Activated gamma-delta T cell treated with anti-CD3 and anti-CD28 coated beads, Interleukin-2, amount 50 U/mL, for 16 hours (primary cell): Measurements from ENCODE around the gene ANXA6.
"Not testable (repeated sequence)": the region's sequence is repeated elsewhere in the genome, so short reads cannot be mapped to it uniquely, and the experiment has no call there.

Experiments
- DNase-seq: peaks from one replicate; pipeline ENCODE4 v3.0.0-alpha.2; 2020; ENCODE audit warnings: low read depth

The ANXA6 gene

DNA sequence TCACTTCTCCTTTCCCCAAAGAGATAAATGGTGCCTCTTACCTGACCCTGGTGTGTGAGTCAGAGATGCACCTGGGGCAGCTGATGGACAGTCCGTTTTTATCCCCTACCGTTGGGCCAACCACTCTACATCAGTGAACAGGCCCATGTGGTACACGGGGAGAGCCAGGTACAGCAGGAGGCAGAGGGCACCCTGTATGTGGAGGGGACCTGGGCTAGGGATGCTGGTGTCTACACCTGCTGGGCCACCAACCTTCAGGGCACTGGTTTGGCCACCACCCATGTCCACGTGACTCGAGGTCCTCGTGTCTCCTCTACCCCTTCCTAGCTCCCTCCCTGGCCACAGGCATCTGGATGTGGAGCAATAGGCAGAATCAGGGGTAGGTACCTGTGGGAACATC is 22.7 kb upstream of the ANXA6 start:
- DNase-seq: no peak

DNA sequence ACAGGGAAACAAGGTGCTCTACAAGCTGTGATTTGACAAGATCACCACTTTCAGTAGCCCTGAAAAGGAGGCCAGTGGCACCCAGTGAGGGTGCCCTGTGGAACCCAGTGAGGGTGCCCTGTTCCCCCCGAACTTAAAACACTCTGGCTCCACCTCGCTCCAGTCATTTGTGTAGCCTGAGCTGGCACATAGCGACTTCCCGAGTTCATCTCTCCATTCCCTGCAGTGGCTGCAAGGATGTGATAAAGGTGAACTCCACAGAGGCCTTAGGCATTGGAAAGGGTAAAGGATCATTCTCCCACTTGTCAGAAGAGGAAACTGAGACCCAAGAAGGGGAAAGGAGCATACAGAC is 21.9 kb upstream of the ANXA6 start:
- no peak for DNase-seq

DNA sequence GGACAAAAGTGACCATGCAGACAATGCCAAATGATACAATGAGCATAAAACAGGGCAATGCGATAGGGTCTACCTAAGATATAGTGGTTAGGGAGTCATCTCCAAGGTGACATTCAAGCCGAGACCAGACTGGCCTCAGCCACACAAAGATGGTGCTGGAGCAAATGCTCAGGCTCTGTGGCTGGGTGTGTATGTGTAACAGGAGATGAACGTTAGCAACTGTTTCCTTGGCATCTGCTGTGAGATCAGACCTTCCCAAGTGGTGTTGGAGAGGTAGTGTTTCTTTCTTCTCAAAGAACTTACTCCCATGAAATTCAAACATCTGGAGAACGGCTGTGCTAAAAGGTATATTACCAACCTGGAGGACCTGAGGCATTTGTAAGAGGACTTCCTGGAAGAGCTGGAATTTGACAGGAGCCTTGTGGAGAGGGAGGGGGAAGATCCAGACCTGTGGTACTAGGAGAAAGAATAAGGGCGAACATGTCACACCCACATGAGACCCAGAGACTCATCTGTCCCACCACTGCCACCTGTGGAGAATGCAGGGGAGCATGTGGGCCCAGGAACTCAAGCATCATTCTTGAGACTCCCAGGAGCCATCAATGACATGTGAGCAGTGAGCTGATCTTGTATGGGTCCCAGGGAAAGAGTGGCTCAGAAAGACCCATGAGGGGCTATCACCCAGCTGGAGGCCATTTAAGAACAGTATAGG is 21.4 kb upstream of the ANXA6 start:
- no peak for DNase-seq

DNA sequence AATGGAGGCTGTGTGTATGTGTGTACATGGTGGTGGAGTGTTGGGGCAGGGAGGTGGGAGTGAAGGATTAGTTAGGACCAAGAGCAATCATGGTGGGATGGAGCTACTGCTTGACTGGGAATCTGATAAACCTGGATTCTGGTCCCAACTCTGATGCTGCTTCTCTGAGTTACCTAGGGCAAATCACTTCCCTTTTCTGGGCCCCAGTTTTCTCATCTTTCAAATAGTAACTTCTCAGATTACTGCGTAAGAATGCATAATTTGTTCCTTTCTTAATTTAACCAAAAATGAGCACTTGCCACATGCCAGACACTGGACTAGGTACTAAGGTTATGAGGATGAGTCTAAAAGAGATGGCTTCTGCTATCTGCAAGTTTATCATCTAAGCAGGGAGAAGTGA is 20.8 kb upstream of the ANXA6 start:
- no peak for DNase-seq

DNA sequence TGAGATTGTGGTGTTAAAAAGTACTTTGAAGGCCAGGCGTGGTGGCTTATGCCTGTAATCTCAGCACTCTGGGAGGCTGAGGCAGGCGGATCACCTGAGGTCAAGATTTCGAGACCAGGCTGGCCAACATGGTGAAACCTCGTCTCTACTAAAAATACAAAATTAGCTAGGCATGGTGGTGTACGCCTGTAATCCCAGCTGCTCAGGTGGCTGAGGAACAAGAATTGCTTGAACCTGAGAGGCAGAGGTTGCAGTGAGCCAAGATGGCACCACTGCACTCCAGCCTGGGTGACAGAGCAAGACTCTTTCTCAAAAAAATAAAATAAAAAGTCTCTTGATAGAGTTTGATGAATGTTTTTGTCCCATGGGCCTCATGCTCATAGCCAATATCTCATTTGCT is 18.7 kb upstream of the ANXA6 start:
- not testable (repeated sequence) for DNase-seq

DNA sequence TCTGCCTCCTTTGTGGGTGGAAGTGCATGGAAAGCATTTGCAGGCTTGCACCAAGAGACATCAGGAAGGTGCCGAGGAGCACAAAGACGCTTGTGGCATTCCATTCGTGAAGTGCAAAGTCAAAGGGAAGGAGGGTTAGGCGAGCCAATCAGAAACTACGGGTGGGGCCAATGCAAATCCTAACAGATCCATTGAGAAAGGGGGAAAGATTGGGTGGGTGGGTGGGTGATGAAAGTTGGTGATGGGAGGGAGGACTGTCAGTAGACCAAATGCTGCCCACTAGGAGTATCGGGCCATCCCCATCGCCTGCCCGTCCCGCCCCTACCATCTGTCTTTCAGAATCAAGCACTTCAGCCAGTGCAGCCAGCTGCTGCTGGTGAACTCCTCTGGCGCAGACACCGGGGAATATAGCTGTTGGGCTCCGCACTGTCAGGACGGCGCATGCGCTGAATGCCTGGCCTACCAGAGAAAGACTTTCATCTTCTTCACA is 17.1 kb upstream of the ANXA6 start:
- DNase-seq: no peak

DNA sequence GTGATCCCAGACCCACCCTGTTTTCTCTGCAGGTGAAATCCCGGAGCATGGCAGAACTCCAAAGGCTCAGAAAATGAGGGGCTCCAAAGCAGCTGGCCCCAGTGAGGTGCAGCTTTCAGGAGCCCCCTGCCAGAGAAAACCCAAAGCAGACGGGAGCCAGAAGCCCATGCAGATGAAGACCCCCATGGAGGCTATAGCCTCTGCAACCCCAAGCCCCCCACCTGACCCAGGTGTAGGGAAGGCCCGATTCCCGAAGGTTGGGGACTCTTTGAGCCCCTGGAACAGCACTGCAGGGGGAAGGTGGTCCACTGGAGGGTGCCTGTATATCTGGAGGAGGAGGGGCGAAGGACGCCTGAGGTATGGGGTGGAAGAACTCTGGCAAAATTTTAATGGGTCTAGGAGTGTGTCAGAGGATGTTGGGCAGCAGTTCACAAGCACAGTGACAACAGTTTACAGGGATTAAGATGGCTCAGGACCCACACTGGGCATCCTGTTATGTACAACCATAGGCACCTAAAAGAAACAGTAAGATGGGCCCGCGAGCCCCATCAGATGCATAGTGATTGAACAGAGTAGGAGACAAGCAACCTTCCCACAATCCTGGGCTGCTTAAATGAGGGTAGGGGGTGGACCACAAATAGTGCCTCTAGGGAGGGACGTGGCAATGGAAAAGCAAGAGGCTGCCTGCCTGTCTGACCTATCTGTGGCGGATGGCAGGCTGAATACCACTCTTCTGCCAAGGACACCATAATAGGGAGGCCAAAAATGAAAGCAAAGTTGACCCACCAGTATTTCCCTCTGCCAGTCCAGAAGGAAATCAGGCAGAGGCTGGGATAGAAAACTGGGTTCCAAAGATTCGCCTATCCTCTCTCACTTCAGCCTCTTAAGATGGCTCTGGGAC is 16.4 kb upstream of the ANXA6 start:
- no peak for DNase-seq

DNA sequence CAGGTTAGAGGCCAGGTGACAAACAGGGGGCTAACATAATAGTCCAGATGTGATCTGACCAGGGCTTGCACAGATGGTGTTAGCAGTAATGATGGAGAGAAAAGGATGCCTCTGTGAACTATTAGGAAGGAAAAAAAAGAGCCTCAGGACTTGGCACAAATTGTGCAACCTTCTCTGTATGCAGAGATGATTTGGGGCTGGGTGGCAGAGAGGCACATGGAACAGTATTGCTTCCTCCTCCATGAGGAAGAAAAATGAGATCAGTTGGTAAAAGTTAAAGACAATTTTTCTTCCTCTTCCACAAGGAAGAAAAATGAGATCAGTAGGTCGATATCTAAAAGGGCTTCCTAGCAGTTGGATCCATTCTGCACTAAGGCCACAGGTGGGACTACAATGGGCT is 13.9 kb upstream of the ANXA6 start:
- no peak for DNase-seq

DNA sequence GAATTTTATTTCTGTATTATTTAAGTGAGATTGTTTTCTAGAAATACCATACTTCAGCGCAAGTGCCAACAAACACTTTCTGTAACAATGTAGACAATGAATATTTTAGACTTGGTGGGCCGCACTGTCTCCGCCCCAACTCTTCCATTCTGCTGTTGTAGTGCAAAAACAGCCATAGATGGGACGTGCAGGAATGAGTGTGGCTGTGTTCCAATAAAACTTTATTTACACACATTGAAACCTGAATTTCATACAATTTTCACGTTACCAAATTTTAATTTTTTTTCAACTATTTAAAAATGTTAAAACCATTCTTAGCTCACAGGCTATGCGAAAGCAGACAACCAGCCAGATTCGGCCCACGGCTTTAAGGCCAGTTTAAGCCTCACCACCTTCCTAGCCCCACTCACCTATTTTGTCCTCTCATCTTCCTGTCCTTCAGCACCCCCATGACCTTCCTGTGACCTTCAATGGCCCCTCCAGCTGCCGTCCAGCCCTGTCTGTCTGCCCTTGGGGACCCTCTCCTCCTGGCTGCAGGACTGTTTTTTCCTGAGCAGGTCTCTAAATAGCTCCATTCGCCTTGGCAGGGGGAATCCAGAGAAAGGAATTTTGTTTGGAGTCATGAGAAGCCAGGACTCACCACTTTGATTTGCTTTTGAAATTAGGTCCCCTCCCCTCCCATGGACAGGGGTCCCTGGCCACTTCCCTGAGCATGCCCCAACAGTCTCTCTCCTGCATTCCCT is 11.2 kb upstream of the ANXA6 start:
- DNase-seq: no peak

DNA sequence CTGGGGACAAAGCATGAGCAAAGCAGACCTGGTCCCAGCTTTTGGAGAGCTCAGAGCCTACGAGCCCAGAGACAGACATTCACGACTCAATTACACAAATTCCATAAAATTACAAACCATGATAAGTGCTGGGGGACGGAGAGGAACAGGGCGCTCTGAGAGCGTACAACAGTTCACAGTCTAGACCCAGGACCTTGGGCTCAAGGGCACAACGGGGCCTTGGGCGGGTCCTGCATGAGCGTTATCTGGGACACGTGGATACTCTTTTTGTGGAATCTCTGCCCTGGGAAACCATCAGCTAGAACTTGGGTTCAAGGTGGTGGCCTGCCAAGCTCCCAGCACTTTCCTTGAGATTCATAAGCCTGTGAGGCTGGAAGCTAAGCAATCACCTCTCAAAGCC is 9.4 kb upstream of the ANXA6 start:
- no peak for DNase-seq

DNA sequence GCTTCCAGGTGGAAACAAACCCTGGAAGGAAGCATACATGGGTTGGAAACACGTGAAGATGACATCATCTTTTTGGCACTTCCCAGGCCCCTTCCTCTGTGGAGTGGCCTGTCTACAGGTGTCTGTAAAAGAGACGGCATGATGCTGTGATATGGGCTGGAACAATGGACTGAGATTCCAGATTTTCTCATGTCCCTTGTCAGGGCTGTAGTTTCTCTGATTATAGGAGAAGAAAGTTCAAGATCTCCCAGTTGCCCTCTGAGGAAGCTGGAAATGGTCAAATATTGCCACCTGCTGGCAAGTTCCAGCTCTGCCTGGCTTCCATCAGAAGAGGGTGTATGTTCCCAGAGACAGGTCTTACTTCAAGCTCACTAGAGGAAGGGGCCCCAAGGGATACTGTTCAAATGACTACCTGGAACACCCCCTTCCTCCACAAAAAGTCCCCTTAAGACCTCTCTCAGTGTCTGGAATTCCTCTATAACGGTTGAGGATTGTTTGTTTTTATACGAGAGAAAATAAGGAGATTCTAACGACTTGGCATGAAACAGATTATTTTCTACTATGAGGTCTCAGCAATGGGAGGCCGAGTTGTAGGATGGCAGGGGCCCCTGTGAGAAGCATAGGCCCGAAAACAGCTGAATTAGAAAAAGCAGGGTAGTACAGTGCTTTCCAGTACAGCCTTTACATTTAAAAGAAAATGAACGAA is 7.3 kb upstream of the ANXA6 start:
- peak; percentile 64 for DNase-seq

DNA sequence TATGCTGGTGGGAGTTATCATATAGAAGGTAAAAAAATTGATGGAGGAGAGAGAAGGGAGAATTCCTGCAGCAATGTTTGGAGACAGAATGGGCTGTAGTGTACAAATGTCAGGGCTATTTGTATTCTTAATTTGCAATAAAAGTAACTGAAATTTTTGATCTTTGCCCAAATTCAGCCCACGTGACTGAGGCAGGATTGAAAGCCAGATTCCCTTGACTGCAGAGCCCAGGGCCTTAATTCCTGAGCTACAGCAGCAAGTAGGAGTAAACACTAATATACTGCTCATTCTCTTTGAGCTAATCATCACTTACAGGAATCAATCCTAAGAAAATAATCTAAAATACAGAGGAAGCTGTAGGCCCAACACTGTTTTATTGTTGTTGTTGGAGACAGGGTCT is 5.2 kb upstream of the ANXA6 start:
- no peak for DNase-seq

DNA sequence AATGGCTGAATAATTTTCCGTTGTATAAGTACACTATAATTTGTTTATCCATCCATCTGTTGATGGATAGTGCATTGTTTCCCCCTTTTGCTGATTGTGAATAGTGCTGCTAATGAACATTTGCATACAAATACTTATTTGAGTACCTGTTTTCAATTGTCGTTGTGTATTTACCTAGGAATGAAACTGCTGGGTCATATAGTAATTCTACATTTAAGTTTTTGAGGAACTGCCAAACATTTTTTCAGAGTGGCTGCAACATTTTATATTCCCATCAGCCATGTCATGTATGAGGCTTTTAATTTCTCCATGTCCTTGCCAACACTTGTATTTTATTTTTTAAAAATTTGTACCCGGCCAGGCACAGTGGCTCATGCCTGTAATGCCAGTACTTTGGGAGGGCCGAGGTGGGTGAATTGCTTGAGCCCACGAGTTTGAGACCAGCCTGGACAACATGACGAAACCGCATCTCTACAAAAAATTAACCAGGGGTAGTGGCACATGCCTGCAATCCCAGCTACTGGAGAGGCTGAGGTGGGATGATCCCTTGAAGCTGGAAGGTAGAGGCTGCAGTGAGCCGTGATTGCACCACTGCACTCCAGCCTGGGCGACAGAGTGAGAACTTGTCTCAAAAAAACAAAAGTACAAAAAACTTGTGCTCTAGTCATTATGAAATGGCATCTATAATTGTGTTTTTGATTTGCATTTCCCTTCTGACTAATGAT is 2.2 kb upstream of the ANXA6 start:
- no peak for DNase-seq

DNA sequence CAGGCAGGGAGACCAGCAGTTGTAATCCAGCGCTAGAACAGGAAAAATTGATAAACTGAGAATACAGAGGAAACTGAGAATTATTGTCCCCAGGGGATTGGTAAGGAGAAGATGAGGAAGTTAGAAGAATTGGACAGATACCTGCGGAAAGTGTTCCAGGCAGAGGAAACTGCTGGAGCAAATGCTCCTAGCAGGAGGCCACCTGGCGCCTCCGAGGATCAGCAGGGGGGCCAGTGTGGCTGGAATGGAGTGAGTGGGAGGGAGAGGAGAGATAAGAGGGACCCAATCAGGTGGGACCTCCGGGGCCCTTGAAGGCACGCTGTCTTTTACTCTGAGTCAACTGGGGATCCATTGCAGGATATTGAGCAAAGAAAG is 695 bp upstream of the ANXA6 start:
- DNase-seq: no peak

DNA sequence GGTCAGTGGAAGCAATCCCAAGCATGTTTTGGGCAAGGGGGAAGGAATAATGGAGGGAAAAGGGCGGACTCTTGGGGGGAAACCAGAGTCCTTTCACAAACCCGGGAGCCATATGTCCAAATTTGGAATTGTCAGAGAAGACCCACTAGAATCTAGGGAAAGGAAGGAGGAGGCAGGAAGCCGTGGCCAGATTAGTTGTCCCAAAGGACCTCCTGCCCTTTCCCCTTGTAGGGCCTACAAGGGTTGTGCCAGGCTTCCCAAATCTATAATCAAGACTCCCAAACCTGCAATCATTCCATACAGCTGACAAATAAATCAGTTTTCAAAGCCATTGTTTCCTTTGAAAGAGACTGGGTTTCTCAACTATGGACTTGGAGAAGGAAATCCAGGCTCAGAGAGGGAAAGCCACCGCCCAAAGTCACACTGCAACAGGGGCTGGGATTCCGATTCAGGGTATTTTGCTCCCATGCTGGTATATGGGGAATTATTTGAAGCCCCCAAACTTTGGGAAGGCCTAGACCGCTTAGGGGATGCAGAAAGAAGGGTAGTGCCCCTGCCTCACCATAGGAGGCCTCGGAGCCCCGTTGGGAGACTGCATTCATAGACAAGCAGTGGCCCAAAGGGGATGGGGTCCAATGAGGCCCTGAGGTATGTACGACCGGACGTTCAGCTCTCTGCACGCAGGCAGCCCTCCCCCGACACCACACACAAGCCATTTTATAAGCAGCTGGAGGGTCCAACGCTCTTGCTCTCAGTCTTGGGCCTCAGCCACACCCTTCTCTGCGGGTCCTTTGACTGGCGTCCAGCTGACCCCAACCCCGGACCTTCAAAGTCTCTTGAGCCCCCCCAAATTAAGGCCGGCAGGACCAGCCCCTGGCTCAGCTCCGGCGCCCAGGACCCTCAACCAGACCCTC is 815 bp downstream of the ANXA6 start:
- no peak for DNase-seq

DNA sequence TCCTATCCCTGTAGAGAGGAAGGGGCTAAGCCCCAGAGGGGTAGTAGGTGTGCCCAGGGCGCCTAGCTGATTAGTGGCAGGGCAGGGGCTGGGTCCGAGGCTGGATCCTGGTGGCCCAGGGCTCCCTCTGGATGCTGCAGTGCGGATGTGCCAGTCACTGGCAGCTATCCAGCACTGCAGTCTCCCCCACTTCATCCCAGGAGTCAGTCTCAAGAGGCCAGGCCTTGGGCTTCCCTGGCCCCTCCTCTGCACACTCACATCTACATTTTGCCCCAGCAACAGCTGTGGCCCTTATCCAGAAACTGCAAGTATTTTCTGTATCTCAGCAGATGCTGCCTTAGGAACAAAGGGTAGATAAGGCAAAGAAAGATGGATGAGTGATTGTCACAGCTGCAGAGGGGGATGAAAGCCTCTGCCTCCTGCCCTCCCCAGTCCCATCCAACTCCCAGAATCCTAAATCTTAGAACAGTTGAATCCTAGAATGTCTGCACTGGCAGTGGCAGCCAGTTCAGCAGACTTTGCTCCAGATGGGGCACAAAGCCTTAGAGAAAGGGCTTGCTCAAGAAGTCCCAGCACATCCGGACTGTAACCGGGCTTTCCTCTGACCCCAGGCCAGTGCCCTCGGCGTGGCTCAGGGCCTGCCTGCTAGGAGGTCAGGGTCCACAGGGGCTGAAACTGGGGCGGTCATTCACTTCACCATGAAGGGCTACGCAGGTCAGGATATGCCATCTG is 1.6 kb downstream of the ANXA6 start:
- no peak for DNase-seq

DNA sequence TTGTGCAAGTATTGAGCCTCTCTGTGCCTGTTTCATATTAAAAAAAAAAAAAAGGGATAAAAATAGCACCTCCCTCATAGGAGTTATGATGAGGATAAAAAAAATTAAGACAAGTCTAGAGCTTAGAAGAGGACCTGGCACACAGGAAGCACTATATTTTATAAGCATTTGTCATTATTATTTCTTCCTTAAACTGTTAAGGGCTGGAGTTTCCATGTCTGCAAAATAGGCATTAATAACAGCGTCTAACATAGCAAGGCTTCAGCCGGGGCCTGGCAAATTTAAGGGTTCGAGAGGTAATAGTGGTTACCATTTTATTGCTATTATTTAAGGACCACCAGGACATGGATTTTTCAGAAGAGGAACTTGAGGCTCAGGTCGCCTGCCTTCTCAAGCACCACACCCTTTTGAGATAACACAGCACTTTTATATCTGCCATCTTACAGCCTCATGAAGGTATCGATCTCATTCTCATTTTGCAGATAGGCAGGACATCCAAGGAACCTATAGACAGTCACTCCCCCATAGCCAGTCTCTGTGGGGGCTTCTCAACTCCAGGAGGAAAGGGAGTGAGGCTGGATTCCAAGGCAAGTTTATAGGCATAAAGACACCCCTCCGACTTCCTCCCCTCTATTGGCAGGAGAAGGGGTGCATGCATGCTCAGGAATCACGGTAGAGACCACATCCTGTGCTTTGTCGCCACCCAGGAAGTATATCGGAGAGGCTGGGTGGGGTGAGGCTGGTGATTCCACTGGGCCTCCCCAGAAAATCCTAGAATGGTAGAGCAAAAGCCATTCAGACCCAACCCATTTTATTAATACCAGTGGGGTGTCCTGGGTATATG is 2.4 kb downstream of the ANXA6 start:
- no peak for DNase-seq

DNA sequence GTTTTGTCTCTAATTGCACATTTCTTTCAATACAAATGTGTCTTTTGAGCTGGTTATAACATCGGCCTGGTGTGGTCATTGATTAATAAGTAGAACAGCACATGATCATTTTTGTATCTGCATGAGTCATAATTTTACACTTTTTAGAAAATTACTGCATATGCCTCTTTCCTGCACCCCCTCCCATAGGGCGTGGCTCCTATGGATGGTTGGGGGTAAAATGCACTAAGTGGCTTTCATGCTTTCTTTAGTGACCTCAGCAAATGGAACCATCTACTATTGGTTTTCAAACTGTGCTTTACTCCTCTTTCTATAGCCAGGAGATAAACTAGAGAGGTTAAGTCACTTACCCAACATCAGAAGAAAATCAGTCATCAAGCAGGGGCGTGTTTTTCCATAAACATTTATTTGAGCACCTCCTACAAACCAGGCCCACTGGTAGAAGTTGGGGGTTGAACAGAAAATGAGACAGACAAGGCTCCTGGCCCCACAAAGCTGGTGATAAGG is 3.8 kb downstream of the ANXA6 start:
- DNase-seq: no peak

DNA sequence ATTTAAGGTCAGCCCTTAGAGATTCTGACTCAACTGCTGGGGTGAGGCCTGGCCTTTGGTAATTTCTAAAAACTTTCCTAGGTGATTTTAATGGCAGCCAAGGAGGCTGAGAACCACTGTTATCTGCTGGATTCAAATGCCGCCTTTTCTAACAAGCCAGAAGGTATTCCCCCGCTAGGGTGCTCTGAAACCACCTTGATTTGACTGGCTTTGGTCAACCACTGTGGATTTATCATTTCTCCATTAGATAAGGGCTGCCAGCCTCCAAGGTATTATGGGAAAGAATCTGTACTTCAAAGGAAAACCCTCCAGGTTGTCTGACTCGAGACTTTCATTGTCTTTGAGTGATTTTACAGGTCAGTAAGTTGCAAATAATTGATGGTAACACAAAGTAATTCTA is 4.3 kb downstream of the ANXA6 start:
- DNase-seq: no peak
